Cardiac septum (tissue), 1 donor: ENCODE measurements around the gene PLSCR3. TPM values are rescaled to one million over a fixed set of nuclear protein-coding genes. Genes with fewer than 3 reads are reported as not detected.

Experiments
- DNase-seq: peaks from one replicate; pipeline ENCODE4 v3.0.0-alpha.2; 2020; ENCODE audit warnings: low spot score
- intact Hi-C: fragments of 100-400 bp; cut with DNase I; formaldehyde crosslinking; loops from one replicate; pipeline ENCODE4 v1.14.0; 2022
- total RNA-seq: library from RNA; stranded (reverse); fragmentation: NEBNext Ultra II Directional; extraction: Animal tissue kit (Norgen Biotek cat#: 25700); gene quantifications from one replicate; pipeline ENCODE4 v1.2.1, GENCODE V29; 2021
- donor health status: DM: no; HTN: no; CAD: no.

PLSCR3 gene
- total RNA-seq, 1 donor from 2014 or later, result 16.8 TPM

DNA sequence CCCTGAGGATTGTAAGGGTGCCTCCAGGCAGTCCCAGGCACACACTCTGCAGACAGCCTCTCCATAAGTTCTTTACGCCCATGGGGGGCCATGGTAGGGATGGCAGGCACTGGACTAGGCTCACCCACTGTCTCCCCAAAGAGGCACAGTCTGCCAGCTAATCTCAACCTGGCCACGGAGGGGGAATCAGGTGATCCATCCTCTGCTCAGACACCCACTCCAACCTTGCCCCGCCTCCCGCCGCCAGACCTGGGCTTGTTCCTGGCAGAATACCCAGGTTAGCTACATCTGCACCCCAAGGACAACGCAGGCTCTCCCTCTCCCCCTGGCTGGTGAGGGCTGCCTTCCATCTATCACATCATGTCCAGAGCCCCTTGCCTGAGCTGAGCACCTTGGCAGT is 14.5 kb upstream of the PLSCR3 start:
- no peak for DNase-seq
- intact Hi-C loops, result no loop called here

DNA sequence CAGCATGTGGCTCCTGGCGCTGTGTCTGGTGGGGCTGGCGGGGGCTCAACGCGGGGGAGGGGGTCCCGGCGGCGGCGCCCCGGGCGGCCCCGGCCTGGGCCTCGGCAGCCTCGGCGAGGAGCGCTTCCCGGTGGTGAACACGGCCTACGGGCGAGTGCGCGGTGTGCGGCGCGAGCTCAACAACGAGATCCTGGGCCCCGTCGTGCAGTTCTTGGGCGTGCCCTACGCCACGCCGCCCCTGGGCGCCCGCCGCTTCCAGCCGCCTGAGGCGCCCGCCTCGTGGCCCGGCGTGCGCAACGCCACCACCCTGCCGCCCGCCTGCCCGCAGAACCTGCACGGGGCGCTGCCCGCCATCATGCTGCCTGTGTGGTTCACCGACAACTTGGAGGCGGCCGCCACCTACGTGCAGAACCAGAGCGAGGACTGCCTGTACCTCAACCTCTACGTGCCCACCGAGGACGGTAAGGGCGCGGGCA is 14.0 kb upstream of the PLSCR3 start:
- no peak for DNase-seq

DNA sequence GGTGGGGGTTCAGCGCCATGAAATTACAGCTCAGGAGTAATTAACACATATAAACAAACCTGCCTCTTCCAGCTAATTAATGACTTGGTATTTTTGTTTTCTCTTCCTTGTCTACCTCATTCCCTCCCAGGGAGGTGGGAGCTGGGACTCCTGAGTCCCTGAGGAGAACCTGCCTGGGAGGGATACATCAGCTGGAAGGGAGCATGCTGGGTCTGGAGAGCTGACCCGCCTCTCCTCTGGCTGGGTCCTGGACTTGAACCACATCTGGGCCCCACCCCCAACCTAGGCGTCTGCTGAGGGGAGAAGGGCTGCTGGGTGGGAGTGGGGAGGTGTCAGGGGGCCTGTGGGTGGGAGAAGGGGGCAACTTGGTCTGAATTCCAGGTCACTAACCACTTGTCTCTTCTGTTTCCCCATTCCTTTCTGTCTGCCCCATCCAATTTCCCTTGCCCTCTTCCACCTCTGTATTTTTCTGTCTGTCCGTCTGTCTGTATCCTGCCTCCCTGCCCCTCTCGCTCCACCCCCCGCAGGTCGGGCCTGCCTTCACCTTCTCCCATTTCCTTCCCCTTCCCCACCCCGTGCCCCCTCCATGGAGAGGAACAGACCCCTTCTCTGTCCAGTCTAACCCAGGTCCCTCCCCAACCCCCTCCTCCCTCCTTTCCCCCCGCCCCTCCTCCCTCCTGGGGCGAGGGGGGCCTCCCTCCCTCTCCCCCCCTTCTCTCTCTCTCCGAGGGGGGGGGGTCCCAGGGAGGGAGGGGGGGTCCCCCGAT is 13.3 kb upstream of the PLSCR3 start, which contains the start of gene NLGN2:
Gene NLGN2, plus strand, starts transcription at position 361 of the 767 bp plus-strand sequence. CDS start 411 bp downstream, outside the sequence.
- intact Hi-C loops, result no loop called here
- DNase-seq, result no peak

More for the DNA sequence above, 14.0 kb upstream of the PLSCR3 start:
- intact Hi-C loops, result no loop called here

DNA sequence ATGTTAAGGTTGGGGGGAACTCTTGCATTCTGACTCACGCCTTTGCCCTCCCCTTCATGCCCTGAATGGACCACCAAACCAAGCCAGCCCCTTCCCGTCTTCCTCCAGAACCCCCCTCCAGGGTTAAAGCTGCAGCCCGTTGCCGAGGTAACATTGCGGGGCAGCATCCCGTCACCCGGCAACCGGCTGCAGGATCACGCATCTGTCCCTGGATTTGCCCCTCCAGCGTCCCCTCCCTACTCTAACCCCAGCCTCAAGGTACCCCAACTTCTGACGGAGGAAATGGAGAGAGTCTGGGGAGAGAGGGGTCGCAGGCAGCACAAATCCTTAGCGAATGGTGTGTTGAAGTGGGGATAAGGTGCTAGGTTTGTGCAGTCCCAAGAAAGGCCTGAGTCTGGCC is 12.8 kb upstream of the PLSCR3 start:
- intact Hi-C loops, result no loop called here
- no peak for DNase-seq

DNA sequence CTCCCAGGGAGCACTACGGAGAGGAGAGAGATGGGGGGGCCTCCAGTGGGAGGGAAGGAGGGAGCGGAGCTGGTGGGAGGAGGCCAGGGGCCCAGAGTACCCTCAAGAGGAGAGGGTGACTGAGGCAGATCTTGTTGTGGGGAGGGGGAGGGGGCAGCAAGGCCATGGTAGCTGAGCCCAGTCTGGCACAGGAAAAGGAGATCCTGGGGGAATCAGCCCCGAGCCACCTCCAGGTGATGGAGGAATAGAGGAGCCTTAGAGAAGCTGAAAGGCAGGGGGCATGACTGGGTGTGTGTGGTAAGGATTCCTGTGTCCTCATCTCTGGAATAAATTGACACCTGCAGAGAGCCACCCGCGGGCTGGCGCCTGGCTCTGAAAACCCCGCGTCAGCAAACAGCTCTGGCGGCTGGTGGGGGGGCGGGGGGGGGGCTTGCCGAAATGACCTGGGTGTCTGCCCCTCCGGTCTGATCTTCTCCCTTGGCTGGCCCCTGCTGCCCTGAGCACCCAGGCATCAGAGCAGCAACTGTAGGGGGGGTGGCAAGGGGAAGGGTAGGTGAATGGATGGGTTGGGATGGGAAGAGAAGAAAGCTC is 12.0 kb upstream of the PLSCR3 start:
- DNase-seq, result no peak
- intact Hi-C loops, result no loop called here

DNA sequence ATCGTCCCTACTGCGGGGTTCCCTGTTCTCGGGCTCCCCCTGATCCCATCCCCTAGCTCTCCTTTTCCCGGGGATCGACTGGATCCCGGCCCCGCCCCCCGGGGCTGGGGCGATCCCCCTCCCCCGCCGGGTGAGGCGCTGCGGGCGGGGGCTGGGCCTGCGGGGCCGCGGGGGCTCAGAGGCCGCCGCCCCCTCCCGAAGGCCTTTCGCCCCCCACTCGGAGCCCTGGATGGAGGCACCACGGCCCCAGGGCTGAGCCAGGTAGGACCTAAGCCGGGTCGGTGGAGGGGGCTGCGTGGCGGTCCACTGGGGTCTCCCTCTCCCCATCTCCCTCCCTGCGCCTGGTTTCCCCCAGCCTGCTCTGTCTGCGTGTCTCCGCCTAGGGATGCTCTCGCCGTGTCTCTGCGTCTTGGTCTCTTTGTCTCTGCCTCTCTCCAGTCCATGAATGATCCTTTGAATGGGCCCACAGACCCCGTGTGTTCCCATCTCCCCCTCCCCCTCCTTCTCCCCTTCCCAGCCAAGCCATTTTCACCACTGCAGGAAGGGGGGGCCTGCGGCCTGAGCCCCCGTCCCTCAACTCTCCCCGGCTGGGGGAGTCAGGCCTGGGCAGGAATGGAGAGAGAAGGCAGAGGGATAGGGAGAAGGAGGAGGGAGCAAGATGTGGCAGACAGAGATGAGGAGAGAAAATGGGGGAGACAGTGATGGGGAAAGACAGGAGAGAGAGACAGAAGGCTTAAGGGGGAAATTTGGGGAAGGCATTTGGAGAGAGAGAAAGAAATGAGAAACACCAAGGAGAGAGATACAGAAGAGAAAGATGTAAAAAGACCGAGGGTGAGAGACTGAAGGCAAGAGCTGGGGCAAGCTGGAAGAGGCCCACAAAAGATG is 11.3 kb upstream of the PLSCR3 start:
- no peak for DNase-seq
- intact Hi-C loops, result loop anchor here (2.0 kb wide), 1 partner anchor 55 kb away; no protein-coding TSS in a partner anchor

DNA sequence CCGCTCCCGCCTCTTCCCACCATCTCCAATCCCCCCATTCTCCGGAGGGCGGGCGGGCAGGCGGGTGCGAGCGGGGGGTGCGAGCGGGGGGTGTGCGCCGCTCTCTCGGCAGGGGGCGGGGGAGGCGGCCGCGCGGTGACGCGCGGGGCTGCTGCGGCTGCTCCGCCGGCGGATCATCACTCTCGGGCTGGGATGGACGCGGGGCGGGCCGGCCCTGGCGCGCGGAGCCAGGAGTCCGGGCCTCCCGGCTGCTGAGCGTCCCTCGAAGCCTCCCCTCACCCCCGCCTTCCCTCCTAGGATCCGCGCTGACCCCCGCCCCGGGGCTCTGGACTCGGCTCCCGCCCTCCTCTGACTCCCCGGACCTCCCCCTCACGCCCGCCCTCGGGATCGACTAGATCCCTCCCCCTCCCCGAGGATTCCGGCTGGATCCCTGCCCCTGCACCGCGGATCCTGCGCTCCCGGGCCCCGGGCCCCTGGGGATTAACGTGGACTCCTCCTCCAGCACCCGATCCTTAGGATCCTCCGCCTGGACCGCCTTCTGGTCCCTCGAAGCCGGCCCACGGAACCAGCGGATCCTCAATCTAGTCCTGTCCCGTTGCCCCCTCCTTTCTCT is 10.5 kb upstream of the PLSCR3 start:
- intact Hi-C loops, result loop anchor here (1.0 to 5.0 kb wide), 3 partner anchors 54 to 442 kb away; partner anchors contain the start of gene SENP3
- DNase-seq, result peak; percentile 81

DNA sequence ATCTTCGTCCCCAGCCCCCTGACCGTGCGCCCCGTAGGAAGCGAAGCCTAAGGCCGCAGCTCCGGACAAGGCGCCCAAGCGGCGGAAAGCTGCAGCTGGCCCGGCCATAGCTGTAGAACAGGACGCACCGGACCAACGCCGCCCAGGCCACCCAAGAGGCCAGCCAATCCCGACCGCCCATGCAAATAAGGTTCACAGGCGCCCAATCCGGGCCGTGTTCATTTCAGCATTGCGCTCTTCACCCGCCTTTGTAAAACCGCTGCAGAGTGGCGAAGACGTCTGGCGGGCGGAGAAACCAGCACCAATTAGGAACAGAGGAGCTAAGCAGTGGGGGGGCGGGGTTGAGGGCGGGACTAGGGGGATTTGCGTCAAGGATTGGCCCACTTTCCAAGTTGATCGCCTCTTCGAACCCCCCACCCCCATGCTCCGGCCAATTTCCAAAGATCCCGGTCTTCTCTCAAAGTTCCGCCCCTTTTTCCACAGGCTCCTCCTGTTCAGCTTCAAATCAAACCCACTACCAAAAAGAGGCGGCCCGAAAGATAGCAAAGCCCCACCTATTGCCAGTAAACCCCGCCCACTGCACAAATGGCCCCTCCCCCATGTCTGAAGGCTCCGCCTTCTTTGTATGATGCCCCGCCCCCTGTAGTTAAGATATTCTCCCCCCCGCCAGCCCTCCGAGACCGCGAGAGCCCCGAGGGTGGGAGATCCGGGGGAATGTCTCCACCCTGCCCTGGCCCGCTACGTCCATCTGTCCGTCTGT is 9.8 kb upstream of the PLSCR3 start, which contains the start of gene TMEM256:
Gene TMEM256, minus strand, starts transcription at position 121 of the 760 bp plus-strand sequence. Its CDS starts 13 bp downstream, at position 108.
- peak; percentile 99 for DNase-seq
- intact Hi-C loops, result loop anchor here (1.0 to 5.0 kb wide), 3 partner anchors 53 to 443 kb away; partner anchors contain the start of gene SENP3

DNA sequence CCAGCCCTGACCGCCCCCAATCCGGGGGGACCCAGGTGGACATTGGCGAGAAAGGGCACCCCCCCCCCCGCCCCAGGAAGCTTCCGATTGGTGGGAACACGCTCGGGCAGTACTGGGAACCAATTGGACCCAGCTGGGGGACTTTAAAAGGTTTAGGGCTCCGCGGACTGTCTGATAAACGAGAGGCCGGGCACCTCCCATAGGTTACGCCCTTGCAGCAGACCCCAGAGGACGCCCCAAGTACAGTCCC is 9.3 kb upstream of the PLSCR3 start:
- intact Hi-C loops, result loop anchor here (5.0 kb wide), 1 partner anchor 444 kb away; no protein-coding TSS in a partner anchor
- no peak for DNase-seq

DNA sequence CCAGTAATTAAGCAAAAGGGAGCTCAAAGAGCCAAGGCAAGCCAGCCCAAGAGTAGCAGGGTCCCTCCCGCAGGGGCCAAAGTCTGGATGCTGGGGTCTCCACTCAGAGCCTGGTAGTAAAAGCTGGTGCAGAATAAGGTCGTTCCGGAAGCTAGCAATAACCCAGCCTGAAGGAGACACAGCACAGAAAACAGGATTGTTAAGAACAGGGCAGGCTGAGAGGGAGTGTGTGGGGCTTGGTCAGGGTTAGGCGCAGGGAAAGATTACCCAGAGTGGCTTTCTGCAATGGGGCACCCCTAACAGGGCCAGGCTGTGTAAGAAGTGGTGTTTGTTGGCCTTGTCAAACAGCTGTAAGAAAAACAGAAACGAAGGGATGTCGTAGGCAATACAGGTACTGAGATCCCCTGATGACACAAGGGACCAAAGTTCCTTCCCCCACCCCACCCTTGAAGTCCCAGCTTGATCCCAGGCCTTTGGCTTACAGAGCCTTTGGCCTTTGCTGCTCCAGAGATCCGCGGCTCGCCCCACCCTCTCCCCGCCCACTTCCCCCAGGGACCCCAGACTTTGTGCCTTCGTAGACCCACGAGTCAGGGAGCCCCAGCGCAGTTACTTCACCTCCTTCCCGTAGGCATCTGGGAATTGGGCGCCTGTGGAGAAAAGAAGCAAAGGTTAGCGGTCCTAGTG is 8.9 kb upstream of the PLSCR3 start:
- no peak for DNase-seq
- intact Hi-C loops, result loop anchor here (5.0 kb wide), 1 partner anchor 444 kb away; no protein-coding TSS in a partner anchor

DNA sequence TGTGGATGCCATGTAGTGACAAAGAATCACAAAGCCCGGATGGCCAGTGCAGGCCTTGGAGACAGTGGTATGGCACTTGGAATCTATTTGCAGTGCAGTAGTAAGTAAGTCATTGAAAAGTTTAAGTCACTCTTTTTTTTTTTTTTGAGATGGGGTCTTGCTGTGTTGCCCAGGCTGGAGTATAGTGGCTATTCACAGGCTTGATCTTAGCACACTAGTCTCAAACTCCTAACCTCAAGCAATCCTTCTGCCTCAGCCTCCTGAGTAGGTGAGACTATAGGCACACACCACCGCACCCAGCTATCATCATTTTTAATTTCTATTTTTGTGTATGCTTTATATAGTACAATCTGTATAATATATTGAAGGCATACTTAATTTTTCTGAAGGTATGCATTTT is 4.3 kb upstream of the PLSCR3 start:
- intact Hi-C loops, result no loop called here
- no peak for DNase-seq

DNA sequence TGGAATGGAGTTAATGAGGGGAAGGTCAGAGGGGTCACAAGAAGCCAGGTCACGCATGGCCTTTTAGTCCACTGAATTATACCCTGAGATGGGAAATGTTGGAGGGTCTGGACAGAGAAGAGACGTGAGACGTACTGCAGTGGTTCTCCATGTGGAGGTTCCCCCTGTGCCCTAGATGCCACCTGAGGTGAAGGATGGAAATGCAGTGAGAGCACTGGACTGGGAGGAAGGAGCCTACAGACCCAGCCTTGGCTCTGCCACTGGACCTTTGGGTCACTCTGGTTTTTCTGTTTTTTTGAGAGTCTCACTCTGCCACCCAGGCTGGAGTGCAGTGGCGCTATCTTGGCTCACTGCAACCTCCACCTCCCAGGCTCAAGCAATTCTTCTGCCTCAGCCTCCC is 1.8 kb upstream of the PLSCR3 start:
- intact Hi-C loops, result no loop called here
- DNase-seq, result no peak

DNA sequence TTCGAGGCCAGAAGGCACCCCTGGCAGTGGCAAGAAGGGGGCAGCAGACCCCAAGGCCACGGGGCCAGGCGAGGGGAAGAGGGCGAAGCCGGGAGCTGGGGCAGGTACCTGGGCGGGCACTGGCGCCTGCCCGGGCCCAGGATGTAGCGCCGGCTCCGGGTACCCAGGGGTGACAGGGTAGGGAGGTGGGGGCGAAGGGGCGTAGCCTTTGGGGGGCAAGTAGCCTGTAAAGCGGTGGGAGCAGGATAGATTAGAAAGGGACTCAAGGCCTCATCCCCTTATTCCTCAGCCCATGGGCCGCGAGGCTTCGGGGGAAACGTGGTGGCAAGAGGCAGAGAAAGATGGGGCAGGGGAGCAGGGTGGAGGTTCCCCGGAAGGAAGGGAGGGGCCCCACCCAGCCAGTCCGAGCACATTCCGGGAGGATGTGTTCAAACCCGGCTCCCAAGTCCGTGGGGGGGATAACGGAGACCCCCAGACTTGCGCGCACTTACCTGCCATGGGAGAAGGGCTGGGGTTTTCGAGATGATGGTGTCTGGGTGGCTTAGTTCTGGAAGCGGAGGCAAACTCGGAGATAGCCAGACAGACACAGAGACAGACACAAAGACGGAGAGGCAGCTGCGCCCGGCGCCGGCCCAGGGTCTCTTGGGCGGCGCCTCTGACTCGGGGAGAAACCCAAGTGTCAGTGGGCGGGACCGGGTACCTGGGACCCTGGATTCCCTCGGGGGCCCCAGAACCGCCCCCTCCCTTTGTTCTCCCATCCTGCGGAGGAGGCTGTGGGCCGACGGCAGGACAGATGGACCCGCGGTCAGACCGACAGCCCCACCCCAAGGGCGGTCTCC is 493 bp downstream of the PLSCR3 start:
- no peak for DNase-seq
- intact Hi-C loops, result no loop called here

DNA sequence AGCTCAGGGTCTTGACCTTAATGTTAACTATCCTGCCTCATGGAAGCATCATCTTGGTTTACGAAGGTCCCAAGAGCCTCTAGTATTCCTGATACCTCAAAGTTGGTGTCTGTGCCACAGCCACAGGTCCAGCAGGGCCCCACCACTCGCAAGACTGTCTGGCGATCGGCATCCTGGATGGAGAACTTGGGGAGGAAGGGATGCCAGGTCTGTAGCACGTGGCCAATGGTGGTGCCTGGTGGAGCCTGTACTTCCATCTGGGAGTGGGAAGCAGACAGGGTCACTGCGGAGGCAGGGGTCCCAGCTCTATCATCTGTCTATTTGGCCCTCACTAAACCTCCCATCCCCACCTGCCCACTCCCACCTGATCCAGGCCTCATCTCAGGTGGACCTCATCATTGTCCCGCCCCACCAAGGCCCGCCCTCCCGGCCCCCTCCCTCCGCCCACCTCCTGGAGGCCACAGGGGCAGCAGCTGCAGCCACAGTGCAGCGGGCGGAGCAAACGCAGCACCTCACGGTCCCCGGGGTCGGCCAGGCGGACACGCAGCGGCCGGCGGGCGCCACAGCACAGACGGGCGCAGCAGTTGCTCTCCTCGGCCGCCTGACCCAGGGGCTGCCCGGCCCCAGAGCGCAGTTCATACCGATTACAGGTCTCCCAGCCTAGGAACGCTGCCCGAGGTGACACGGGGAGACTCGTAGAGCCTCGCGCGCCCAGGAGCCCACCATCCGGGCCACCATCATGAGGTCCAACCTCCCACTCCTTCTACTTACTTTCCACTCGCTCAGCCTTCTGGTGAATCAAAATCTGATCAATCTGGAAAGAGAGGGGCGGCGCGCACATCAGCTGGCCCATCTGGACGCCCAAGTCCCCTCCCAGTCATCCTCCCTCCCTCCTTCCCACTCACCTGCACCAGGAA is 1.4 kb downstream of the PLSCR3 start:
- DNase-seq, result no peak
- intact Hi-C loops, result no loop called here

DNA sequence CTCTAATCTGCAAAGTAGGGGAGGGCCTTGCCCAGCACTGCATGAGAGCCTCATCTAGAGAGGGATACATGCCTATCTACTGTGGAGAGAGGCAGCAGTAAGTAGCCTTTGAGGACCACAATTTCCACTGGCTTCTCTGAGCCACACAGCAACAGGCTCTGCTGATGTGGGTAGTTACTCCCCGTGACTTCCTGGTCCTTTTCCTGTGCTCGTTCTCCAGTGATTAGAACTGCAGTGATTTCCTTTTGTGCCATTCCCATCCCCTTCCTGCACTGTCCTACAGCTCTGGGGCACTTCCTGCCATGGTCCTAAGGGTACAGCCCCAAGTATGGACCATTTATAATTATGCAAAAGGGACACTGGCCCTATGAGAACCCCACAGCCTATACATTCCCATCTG is 3.0 kb downstream of the PLSCR3 start:
- intact Hi-C loops, result no loop called here
- DNase-seq, result no peak
